BLaER1 (cell line): ENCODE measurements around the gene BBS7.

Experiments used
- H3K27ac ChIP-seq: shearing (Covaris generic); formaldehyde crosslinking; 2 replicates; pipeline ENCODE4 v1.8.1; 2022
- H3K27me3 ChIP-seq: shearing (Covaris generic); formaldehyde crosslinking; 2 replicates; pipeline ENCODE4 v1.8.1; 2022
- H3K36me3 ChIP-seq: shearing (Covaris generic); formaldehyde crosslinking; 2 replicates; pipeline ENCODE4 v1.8.1; 2022
- H3K4me1 ChIP-seq: shearing (Covaris generic); formaldehyde crosslinking; 2 replicates; pipeline ENCODE4 v1.8.1; 2022
- H3K4me2 ChIP-seq: shearing (Covaris generic); formaldehyde crosslinking; 2 replicates; pipeline ENCODE4 v1.8.1; 2022
- H3K4me3 ChIP-seq: shearing (Covaris generic); formaldehyde crosslinking; 2 replicates; pipeline ENCODE4 v1.8.1; 2022
- H3K9ac ChIP-seq: shearing (Covaris generic); formaldehyde crosslinking; 2 replicates; pipeline ENCODE4 v1.8.1; 2022
- H3K9me3 ChIP-seq: shearing (Covaris generic); formaldehyde crosslinking; 2 replicates; pipeline ENCODE4 v1.8.1; 2022
- H4K20me1 ChIP-seq: shearing (Covaris generic); formaldehyde crosslinking; 2 replicates; pipeline ENCODE4 v1.8.1; 2022
- Cebpa-rat ChIP-seq: shearing (Covaris generic); IDR thresholded peaks from 2 replicates; pipeline ENCODE4 v1.8.1; 2022

BBS7 gene

GRCh38 chr4:121796283-121796682 lies 74.0 kb downstream of the BBS7 start:
- Histone ChIP-seq H3K27me3 (no peaks in the 10 kb centered on the region), H3K9ac (no peak overlapping the region), H3K9me3 (no peaks in the 10 kb centered on the region), H3K36me3 (no peaks in the 10 kb centered on the region), H3K27ac (no peak overlapping the region), H4K20me1 (no peaks in the 10 kb centered on the region), H3K4me3 (no peak overlapping the region), H3K4me2 (no peak overlapping the region), H3K4me1 (peaks cover 27% of the 10 kb centered on the region; the same call in 1 of the 2 replicates)
- no peak for TF ChIP-seq Cebpa-rat

GRCh38 chr4:121794505-121795188 lies 75.6 kb downstream of the BBS7 start:
- H3K36me3 ChIP-seq: no peaks in the 10 kb centered on the region
- H3K27me3 ChIP-seq: no peaks in the 10 kb centered on the region
- no peak for TF ChIP-seq Cebpa-rat
- no peaks in the 10 kb centered on the region for H3K9me3 ChIP-seq
- H3K4me3 ChIP-seq: no peak overlapping the region
- H3K4me2 ChIP-seq: no peak overlapping the region
- no peaks in the 10 kb centered on the region for H4K20me1 ChIP-seq
- no peak overlapping the region for H3K27ac ChIP-seq
- H3K9ac ChIP-seq: no peak overlapping the region
- peaks cover 16% of the 10 kb centered on the region; the same call in 1 of the 2 replicates for H3K4me1 ChIP-seq

DNA sequence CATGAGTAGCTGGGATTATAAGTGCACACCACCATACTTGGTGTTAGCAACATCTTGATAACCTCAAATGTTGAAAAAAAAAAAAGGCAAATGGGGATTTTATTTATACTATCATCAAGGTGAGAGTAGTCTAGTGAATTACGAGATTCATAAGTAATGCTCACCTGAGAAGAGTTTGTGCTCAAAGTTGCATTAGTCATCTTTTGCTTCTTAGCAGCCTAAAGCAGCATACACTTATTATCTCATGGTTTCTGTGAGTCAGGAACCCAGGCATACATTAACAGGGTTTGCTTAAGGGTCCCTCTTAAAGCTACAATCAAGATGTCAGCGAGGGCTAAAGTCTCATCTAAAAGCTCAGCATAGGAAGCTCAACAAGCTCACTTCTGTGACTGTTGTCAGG lies 77.3 kb downstream of the BBS7 start:
- Histone ChIP-seq H3K4me1 (0 out of 2 replicates have a peak, but pooled peaks cover 4% of the 10 kb centered on the region), H3K27me3 (no peaks in the 10 kb centered on the region), H3K4me2 (no peak overlapping the region), H4K20me1 (no peaks in the 10 kb centered on the region), H3K36me3 (no peaks in the 10 kb centered on the region), H3K9me3 (no peaks in the 10 kb centered on the region), H3K27ac (no peak overlapping the region), H3K4me3 (no peak overlapping the region), H3K9ac (no peak overlapping the region)
- TF ChIP-seq Cebpa-rat: no peak

- Histone ChIP-seq H3K27ac (no peak overlapping the region), H3K4me3 (no peak overlapping the region), H4K20me1 (no peaks in the 10 kb centered on the region), H3K27me3 (no peaks in the 10 kb centered on the region), H3K9ac (no peak overlapping the region), H3K9me3 (no peaks in the 10 kb centered on the region), H3K4me2 (no peak overlapping the region), H3K4me1 (0 out of 2 replicates have a peak, but pooled peaks cover 4% of the 10 kb centered on the region), H3K36me3 (no peaks in the 10 kb centered on the region)
- TF ChIP-seq Cebpa-rat: no peak
Observed at GRCh38 chr4:121791481-121791880, 78.8 kb downstream of the BBS7 start.

DNA sequence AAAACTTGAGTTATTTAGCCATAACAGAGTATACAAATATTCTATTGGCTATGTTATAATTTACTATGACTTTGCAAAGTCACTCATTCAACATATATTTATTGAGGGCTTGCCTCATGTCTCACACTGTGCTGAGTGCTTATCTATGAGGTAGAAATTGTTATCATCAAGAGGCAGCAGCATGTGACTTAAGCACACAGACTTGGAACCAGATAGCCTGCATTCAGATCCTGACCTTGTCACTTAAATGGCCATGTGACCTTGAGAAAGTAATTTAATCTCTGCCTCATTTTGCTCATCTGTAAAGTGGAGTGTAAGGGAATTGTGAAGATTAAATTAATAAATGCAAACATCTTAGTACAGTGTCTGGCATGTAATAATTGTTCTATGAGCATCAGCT lies 79.3 kb downstream of the BBS7 start:
- 0 out of 2 replicates have a peak, but pooled peaks cover 4% of the 10 kb centered on the region for H3K4me1 ChIP-seq
- TF ChIP-seq Cebpa-rat: no peak
- no peak overlapping the region for H3K9ac ChIP-seq
- H3K27me3 ChIP-seq: no peaks in the 10 kb centered on the region
- no peaks in the 10 kb centered on the region for H3K9me3 ChIP-seq
- no peak overlapping the region for H3K4me2 ChIP-seq
- no peaks in the 10 kb centered on the region for H3K36me3 ChIP-seq
- H4K20me1 ChIP-seq: no peaks in the 10 kb centered on the region
- no peak overlapping the region for H3K27ac ChIP-seq
- H3K4me3 ChIP-seq: no peak overlapping the region

GRCh38 chr4:121789960-121790829 lies 80.1 kb downstream of the BBS7 start:
- no peak overlapping the region for H3K27ac ChIP-seq
- H3K36me3 ChIP-seq: no peaks in the 10 kb centered on the region
- H4K20me1 ChIP-seq: no peaks in the 10 kb centered on the region
- no peak for TF ChIP-seq Cebpa-rat
- H3K27me3 ChIP-seq: no peaks in the 10 kb centered on the region
- H3K4me1 ChIP-seq: no peaks in the 10 kb centered on the region
- no peaks in the 10 kb centered on the region for H3K9me3 ChIP-seq
- no peak overlapping the region for H3K4me2 ChIP-seq
- H3K4me3 ChIP-seq: no peak overlapping the region
- no peak overlapping the region for H3K9ac ChIP-seq

GRCh38 chr4:121789455-121789854 lies 80.8 kb downstream of the BBS7 start:
- H3K4me1 ChIP-seq: no peaks in the 10 kb centered on the region
- H3K4me3 ChIP-seq: no peak overlapping the region
- H3K9ac ChIP-seq: no peak overlapping the region
- no peaks in the 10 kb centered on the region for H3K27me3 ChIP-seq
- no peak for TF ChIP-seq Cebpa-rat
- no peak overlapping the region; the same call in 1 of the 2 replicates for H3K4me2 ChIP-seq
- H3K9me3 ChIP-seq: no peaks in the 10 kb centered on the region
- H3K27ac ChIP-seq: no peak overlapping the region
- H3K36me3 ChIP-seq: no peaks in the 10 kb centered on the region
- no peaks in the 10 kb centered on the region for H4K20me1 ChIP-seq

- H3K9me3 ChIP-seq: no peaks in the 10 kb centered on the region
- H4K20me1 ChIP-seq: no peaks in the 10 kb centered on the region
- no peak overlapping the region; the same call in 1 of the 2 replicates for H3K4me2 ChIP-seq
- H3K4me3 ChIP-seq: no peak overlapping the region
- H3K9ac ChIP-seq: no peak overlapping the region
- no peaks in the 10 kb centered on the region for H3K27me3 ChIP-seq
- TF ChIP-seq Cebpa-rat: no peak
- H3K4me1 ChIP-seq: no peaks in the 10 kb centered on the region
- H3K27ac ChIP-seq: no peak overlapping the region
- no peaks in the 10 kb centered on the region for H3K36me3 ChIP-seq
Observed at GRCh38 chr4:121788896-121789295, 81.4 kb downstream of the BBS7 start.

DNA sequence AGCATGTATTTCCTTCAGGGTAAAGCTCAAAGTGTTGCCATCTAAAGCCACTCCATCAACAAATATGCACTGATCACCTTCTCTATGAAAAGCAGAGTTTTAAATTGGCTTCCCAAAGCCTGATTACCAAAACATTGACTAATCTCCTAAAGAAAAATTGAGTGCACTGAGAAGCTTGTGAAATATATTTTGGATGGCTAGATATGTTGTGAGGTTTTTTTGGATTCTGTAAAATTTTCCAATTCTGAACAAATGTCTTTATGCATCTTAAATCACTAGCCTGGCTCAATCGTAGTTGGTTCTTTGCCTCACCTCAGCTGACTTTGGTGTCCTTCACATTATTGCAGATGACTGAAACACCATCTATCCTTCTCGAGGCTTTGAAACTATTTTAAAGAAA lies 84.1 kb downstream of the BBS7 start:
- Histone ChIP-seq H3K27me3 (no peaks in the 10 kb centered on the region), H3K9ac (no peak overlapping the region), H3K4me2 (no peak overlapping the region), H4K20me1 (no peaks in the 10 kb centered on the region), H3K36me3 (no peaks in the 10 kb centered on the region), H3K4me3 (no peak overlapping the region), H3K4me1 (no peaks in the 10 kb centered on the region), H3K9me3 (no peaks in the 10 kb centered on the region), H3K27ac (no peak overlapping the region)
- TF ChIP-seq Cebpa-rat: no peak

GRCh38 chr4:121785479-121785878 lies 84.8 kb downstream of the BBS7 start:
- no peak for TF ChIP-seq Cebpa-rat
- Histone ChIP-seq H4K20me1 (no peaks in the 10 kb centered on the region), H3K9me3 (no peaks in the 10 kb centered on the region), H3K4me3 (no peak overlapping the region), H3K9ac (no peak overlapping the region), H3K4me2 (no peak overlapping the region), H3K4me1 (no peaks in the 10 kb centered on the region), H3K36me3 (no peaks in the 10 kb centered on the region), H3K27me3 (no peaks in the 10 kb centered on the region), H3K27ac (no peak overlapping the region)
